Measurements from ENCODE around the gene POU4F2.

GRCh38 chr4:146643812-146644401 is 5.2 kb downstream of the POU4F2 start:
- TF ChIP-seq POLR2AphosphoS5 (IDR thresholded peaks at IDR 0.05) (no peak), CTCF (IDR thresholded peaks at IDR 0.05) (no peak)

Measured in sigmoid colon (tissue), 4 donors.